D721Med (cell line): ENCODE results near the gene FSTL5.
A peak's percentile ranks its signal among the peaks of the same experiment; 100 is the strongest.

Experiments used
- DNase-seq: peaks from one replicate; pipeline ENCODE4 v3.0.0; 2011; ENCODE audit warnings: low spot score; ENCODE audit not compliant: insufficient read length
- FAIRE-seq: peaks from 2 replicates; lab custom pipeline; 2011; peaks lifted over from hg19 to GRCh38; lab: Jason Lieb, UNC
- CTCF ChIP-seq: IDR thresholded peaks from 2 replicates; pipeline ENCODE4 v1.5.1; 2012; ENCODE audit warnings: mild to moderate bottlenecking, control low read depth; ENCODE audit not compliant: insufficient read depth; ENCODE audit errors: missing control alignments

FSTL5 gene

DNA sequence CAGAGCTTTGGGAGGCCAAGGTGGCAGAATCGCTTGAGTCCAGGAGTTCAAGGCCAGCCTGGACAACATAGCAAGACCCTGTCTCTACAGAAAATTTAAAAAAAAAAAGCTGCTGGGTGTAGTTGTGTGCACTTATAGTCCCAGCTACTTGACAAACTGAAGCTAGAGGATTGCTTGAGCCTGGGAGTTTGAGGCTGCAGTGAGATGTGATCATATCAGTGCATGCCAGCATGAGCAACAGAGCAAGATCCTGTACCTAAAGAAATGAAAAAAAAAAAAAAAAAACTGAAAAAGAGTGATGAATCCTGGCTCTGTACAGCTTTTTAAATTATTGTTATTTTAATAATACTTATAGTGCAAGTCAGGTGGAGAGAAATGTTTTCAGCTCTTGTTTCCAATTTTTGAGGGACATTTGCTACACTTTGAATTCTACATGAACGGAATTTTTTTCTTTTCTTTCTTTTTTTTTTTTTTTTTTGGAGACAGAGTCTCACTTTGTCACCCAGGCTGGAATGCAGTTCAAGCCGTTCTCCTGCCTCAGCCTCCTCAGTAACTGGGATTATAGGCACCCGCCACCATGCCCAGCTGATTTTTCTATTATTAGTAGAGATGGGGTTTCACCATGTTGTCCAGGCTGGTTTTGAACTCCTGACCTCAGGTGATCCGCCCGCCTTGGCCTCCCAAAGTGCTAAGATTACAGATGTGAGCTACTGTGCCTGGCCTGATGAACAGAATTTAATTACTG lies 215.6 kb downstream of the FSTL5 start:
- no peak for TF ChIP-seq CTCF
- no peak for FAIRE-seq
- no peak for DNase-seq

- no peak for FAIRE-seq
- no peak for TF ChIP-seq CTCF
- no peak for DNase-seq
These were observed 226.2 kb downstream of the FSTL5 start for GRCh38 chr4:161937596-161937995.

DNA sequence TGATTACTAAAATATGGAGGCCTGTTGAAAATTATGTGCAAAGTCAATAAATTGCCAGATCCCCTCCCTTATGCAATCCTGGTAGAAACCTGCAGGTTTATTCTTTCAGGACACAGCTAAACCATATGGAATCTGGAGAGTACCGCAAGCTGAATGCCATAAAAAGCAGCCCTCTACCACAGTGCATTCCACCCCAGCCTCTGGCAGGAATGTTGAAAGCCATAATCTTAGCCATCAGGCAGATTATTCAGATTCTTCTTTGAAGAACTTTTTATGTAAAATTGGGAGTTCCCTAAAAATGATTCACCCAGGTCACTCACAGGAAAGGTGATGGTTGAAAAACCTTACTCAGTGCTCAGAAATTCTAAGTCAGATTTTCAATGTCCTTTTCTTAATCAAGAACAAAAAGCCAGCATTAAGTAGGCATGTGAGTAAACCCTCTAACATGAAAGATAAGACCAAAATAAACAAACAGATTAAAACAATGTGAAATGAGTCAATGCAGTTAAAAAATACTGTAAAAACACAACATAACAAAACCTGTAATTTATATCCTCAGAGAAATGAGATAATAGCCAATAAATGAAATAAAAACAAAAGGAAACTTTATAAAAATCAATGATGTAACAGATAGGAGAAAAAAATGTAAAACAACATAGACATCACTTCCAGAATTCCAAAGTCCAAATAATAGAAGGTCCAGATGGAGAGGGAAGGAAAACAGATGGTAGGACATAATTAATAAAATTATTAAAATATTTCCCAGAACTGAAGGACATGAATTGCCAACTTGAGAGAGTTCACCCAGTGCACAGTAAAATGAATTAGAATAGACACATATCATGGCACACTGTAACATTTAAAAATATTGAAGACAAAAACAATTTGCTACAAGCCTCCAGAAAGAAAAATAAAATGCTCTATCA lies 226.9 kb downstream of the FSTL5 start:
- no peak for DNase-seq
- peak; percentile 84 for FAIRE-seq
- TF ChIP-seq CTCF: no peak

GRCh38 chr4:161931089-161931488 lies 232.7 kb downstream of the FSTL5 start:
- FAIRE-seq: peak; percentile 91
- no peak for DNase-seq
- no peak for TF ChIP-seq CTCF

- TF ChIP-seq CTCF: no peak
- DNase-seq (no peak), FAIRE-seq (no peak)
These were observed 233.8 kb downstream of the FSTL5 start for GRCh38 chr4:161929956-161930355.

GRCh38 chr4:161926033-161926828 lies 237.6 kb downstream of the FSTL5 start:
- no peak for TF ChIP-seq CTCF
- no peak for DNase-seq
- peak; percentile 48 for FAIRE-seq
